ENCODE measurements around the gene UBE3B.

- TF ChIP-seq CTCF (IDR thresholded peaks at IDR 0.05) (no peak), POLR2A (IDR thresholded peaks at IDR 0.05) (no peak), EP300 (IDR thresholded peaks at IDR 0.05) (no peak)
These were observed 104.4 kb downstream of the UBE3B start for GRCh38 chr12:109581856-109582255.
